GM12878 (cell line): ENCODE results near the gene C21orf91. TPM values are rescaled to one million over a fixed set of nuclear protein-coding genes. Genes with fewer than 3 reads are reported as not detected.

ENCODE experiments used
- CEBPB ChIP-seq, 2 experiments: fragments of 150-350 bp in 1 of 2; IDR thresholded peaks; 2 replicates each; pipeline ENCODE4 v1.6.1; 2012 to 2014; ENCODE audit warnings: low read depth in 2 of 2, low read length in 2 of 2, borderline replicate concordance in 1 of 2, inconsistent platforms in 1 of 2
- CHD2 ChIP-seq: IDR thresholded peaks from 2 replicates; pipeline ENCODE4 v1.6.1; 2011; ENCODE audit warnings: low read depth, low read length, improper control_type of control experiment, borderline replicate concordance
- CREM ChIP-seq: IDR thresholded peaks from 2 replicates; pipeline ENCODE4 v1.6.1; 2014; ENCODE audit warnings: antibody characterized with exemption, low read depth
- CTCF ChIP-seq, 3 experiments: IDR thresholded peaks in 2 of 3; conservative IDR thresholded peaks in 1 of 3; 2 replicates each; pipeline ENCODE4 v1.5.1; 2011; ENCODE audit warnings: low read depth in 3 of 3, low read length in 3 of 3, mild to moderate bottlenecking in 3 of 3, control low read depth in 2 of 3, moderate library complexity in 2 of 3, inconsistent platforms in 1 of 3, mixed read lengths in 1 of 3; ENCODE audit not compliant: control insufficient read depth in 2 of 3, insufficient read depth in 1 of 3; ENCODE audit errors: extremely low read depth in 1 of 3
- DPF2 ChIP-seq: fragments of 450-650 bp; IDR thresholded peaks from 2 replicates; pipeline ENCODE4 v1.6.1; 2017; ENCODE audit warnings: mild to moderate bottlenecking
- FOXM1 ChIP-seq: IDR thresholded peaks from 2 replicates; pipeline ENCODE4 v1.6.1; 2012; ENCODE audit warnings: low read depth, mild to moderate bottlenecking, inconsistent platforms, low read length, moderate library complexity
- HDGF ChIP-seq: fragments of 450-650 bp; IDR thresholded peaks from 2 replicates; pipeline ENCODE4 v1.6.1; 2016; ENCODE audit warnings: antibody characterized with exemption
- IKZF1 ChIP-seq: fragments of 450-650 bp; conservative IDR thresholded peaks from 2 replicates; pipeline ENCODE4 v1.6.1; 2017; ENCODE audit warnings: antibody characterized with exemption, mild to moderate bottlenecking
- IRF3 ChIP-seq: fragments of 450-650 bp; IDR thresholded peaks from 2 replicates; pipeline ENCODE4 v1.6.1; 2014; ENCODE audit warnings: mild to moderate bottlenecking
- LARP7 ChIP-seq: fragments of 450-650 bp; IDR thresholded peaks from 2 replicates; pipeline ENCODE4 v1.6.1; 2017; ENCODE audit warnings: mild to moderate bottlenecking
- MEF2B ChIP-seq: fragments of 450-650 bp; IDR thresholded peaks from 2 replicates; pipeline ENCODE4 v1.6.1; 2018; ENCODE audit warnings: mild to moderate bottlenecking, moderate library complexity; ENCODE audit not compliant: partially characterized antibody, poor library complexity, severe bottlenecking
- NFYA ChIP-seq: IDR thresholded peaks from 2 replicates; pipeline ENCODE4 v1.6.1; 2011; ENCODE audit warnings: low read depth, mild to moderate bottlenecking, low read length, improper control_type of control experiment, borderline replicate concordance
- NFYB ChIP-seq: IDR thresholded peaks from 2 replicates; pipeline ENCODE4 v1.6.1; 2011; ENCODE audit warnings: low read depth, mild to moderate bottlenecking, low read length, improper control_type of control experiment, moderate library complexity; ENCODE audit not compliant: insufficient read depth
- RCOR1 ChIP-seq: conservative IDR thresholded peaks from 2 replicates; pipeline ENCODE4 v1.6.1; 2012; ENCODE audit warnings: low read depth, low read length, improper control_type of control experiment
- SP1 ChIP-seq: IDR thresholded peaks from one replicate; pipeline ENCODE4 v1.6.1; 2011; ENCODE audit warnings: low read depth, low read length
- TCF12 ChIP-seq: IDR thresholded peaks from 2 replicates; pipeline ENCODE4 v1.6.1; 2011; ENCODE audit warnings: low read depth, mild to moderate bottlenecking, low read length
- polyA plus RNA-seq, 11 experiments: library from polyadenylated mRNA; depleted of rRNA in 4 of 11; unstranded in 6 of 11; stranded (reverse) in 5 of 11; fragments of >200 nt; fragmentation: Nextera tagmentation in 4 of 11; fragmentation: Illumina TruSeq in 1 of 11; extraction: Ambion mirVana in 4 of 11; extraction: Trizol in 1 of 11; gene quantifications; 1 replicate in 1 of 11; 2 replicates in 10 of 11; pipeline versions ENCODE4 v1.2.1 to v1.2.3, GENCODE V29; 2011 to 2016; ENCODE audit warnings: inconsistent platforms in 2 of 11, missing spikeins in 2 of 11, low read depth in 1 of 11
- total RNA-seq, 4 experiments: library from RNA; depleted of rRNA in 3 of 4; stranded (reverse); fragments of >200 nt in 3 of 4; fragmentation: Illumina TruSeq in 1 of 4; extraction: Trizol in 1 of 4; gene quantifications; 2 replicates each; pipeline versions ENCODE4 v1.2.1 to v1.2.3, GENCODE V29; 2013 to 2021
- TF ChIP-seq, protein P1 (sequence below): fragments of 150-350 bp; IDR thresholded peaks from 2 replicates; pipeline ENCODE4 v1.6.1; 2016; ENCODE audit warnings: low read depth, low read length
- TF ChIP-seq, protein P2 (sequence below): fragments of 450-650 bp; conservative IDR thresholded peaks from 2 replicates; pipeline ENCODE4 v1.6.1; 2017; ENCODE audit warnings: mild to moderate bottlenecking, moderate library complexity
- TF ChIP-seq, protein P3 (sequence below): IDR thresholded peaks from 2 replicates; pipeline ENCODE4 v1.6.1; 2012; ENCODE audit warnings: mild to moderate bottlenecking, low read depth, low read length

C21orf91 gene
- total and polyA plus RNA-seq, 10 of the 15 experiments (the other 5 are each of a cell fraction or from before 2014, with no cell fraction given), result 9.3 to 40.3 (median 29.8) TPM

- peak; percentile 97 for TF ChIP-seq MEF2B
- TF ChIP-seq FOXM1, result peak; percentile 95
- no peak for TF ChIP-seq NFYA
- TF ChIP-seq, protein P1, sequence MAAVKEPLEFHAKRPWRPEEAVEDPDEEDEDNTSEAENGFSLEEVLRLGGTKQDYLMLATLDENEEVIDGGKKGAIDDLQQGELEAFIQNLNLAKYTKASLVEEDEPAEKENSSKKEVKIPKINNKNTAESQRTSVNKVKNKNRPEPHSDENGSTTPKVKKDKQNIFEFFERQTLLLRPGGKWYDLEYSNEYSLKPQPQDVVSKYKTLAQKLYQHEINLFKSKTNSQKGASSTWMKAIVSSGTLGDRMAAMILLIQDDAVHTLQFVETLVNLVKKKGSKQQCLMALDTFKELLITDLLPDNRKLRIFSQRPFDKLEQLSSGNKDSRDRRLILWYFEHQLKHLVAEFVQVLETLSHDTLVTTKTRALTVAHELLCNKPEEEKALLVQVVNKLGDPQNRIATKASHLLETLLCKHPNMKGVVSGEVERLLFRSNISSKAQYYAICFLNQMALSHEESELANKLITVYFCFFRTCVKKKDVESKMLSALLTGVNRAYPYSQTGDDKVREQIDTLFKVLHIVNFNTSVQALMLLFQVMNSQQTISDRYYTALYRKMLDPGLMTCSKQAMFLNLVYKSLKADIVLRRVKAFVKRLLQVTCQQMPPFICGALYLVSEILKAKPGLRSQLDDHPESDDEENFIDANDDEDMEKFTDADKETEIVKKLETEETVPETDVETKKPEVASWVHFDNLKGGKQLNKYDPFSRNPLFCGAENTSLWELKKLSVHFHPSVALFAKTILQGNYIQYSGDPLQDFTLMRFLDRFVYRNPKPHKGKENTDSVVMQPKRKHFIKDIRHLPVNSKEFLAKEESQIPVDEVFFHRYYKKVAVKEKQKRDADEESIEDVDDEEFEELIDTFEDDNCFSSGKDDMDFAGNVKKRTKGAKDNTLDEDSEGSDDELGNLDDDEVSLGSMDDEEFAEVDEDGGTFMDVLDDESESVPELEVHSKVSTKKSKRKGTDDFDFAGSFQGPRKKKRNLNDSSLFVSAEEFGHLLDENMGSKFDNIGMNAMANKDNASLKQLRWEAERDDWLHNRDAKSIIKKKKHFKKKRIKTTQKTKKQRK, result no peak
- TF ChIP-seq CEBPB (IDR thresholded peaks at IDR 0.05; ENCODE audit: borderline replicate concordance in 1 of 2, low read depth in 2 of 2, low read length in 2 of 2), result peak in 1 of 2 experiments; percentile 70; a peak in 1 of 4 replicates
- no peak for TF ChIP-seq HDGF
- TF ChIP-seq, protein P2, sequence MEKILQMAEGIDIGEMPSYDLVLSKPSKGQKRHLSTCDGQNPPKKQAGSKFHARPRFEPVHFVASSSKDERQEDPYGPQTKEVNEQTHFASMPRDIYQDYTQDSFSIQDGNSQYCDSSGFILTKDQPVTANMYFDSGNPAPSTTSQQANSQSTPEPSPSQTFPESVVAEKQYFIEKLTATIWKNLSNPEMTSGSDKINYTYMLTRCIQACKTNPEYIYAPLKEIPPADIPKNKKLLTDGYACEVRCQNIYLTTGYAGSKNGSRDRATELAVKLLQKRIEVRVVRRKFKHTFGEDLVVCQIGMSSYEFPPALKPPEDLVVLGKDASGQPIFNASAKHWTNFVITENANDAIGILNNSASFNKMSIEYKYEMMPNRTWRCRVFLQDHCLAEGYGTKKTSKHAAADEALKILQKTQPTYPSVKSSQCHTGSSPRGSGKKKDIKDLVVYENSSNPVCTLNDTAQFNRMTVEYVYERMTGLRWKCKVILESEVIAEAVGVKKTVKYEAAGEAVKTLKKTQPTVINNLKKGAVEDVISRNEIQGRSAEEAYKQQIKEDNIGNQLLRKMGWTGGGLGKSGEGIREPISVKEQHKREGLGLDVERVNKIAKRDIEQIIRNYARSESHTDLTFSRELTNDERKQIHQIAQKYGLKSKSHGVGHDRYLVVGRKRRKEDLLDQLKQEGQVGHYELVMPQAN, result no peak
- TF ChIP-seq IKZF1, result peak; percentile 98
- no peak; the same call in 1 of the 2 replicates for TF ChIP-seq CHD2
- no peak for TF ChIP-seq RCOR1
- TF ChIP-seq DPF2, result peak; percentile 91
- no peak for TF ChIP-seq IRF3
- TF ChIP-seq SP1, result peak; percentile 68
- TF ChIP-seq NFYB, result no peak
- TF ChIP-seq CREM, result peak; percentile 85
- TF ChIP-seq LARP7, result no peak
- TF ChIP-seq CTCF (IDR thresholded peaks at IDR 0.05 in 2 of 3, conservative IDR thresholded peaks at IDR 0.05 in 1 of 3; ENCODE audit: control insufficient read depth in 2 of 3, extremely low read depth in 1 of 3, insufficient read depth in 1 of 3, low read depth in 3 of 3, low read length in 3 of 3), result no peak
- TF ChIP-seq, protein P3, sequence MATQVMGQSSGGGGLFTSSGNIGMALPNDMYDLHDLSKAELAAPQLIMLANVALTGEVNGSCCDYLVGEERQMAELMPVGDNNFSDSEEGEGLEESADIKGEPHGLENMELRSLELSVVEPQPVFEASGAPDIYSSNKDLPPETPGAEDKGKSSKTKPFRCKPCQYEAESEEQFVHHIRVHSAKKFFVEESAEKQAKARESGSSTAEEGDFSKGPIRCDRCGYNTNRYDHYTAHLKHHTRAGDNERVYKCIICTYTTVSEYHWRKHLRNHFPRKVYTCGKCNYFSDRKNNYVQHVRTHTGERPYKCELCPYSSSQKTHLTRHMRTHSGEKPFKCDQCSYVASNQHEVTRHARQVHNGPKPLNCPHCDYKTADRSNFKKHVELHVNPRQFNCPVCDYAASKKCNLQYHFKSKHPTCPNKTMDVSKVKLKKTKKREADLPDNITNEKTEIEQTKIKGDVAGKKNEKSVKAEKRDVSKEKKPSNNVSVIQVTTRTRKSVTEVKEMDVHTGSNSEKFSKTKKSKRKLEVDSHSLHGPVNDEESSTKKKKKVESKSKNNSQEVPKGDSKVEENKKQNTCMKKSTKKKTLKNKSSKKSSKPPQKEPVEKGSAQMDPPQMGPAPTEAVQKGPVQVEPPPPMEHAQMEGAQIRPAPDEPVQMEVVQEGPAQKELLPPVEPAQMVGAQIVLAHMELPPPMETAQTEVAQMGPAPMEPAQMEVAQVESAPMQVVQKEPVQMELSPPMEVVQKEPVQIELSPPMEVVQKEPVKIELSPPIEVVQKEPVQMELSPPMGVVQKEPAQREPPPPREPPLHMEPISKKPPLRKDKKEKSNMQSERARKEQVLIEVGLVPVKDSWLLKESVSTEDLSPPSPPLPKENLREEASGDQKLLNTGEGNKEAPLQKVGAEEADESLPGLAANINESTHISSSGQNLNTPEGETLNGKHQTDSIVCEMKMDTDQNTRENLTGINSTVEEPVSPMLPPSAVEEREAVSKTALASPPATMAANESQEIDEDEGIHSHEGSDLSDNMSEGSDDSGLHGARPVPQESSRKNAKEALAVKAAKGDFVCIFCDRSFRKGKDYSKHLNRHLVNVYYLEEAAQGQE, result no peak
- TF ChIP-seq TCF12, result peak; percentile 61
Measured at GRCh38 chr21:17780539-17780938, 38.6 kb downstream of the C21orf91 start (continued).
